Inflammatory macrophage (primary cell): Measurements from ENCODE around the gene ATP2C2.
A peak's percentile ranks its signal among the peaks of the same experiment; 100 is the strongest.
"Not testable (repeated sequence)": the region's sequence is repeated elsewhere in the genome, so short reads cannot be mapped to it uniquely, and the experiment has no call there.

Source experiments
- DNase-seq, 2 donors: peaks; one replicate each; pipeline ENCODE4 v3.0.0-alpha.2; 2020 to 2022

The ATP2C2 gene

DNA sequence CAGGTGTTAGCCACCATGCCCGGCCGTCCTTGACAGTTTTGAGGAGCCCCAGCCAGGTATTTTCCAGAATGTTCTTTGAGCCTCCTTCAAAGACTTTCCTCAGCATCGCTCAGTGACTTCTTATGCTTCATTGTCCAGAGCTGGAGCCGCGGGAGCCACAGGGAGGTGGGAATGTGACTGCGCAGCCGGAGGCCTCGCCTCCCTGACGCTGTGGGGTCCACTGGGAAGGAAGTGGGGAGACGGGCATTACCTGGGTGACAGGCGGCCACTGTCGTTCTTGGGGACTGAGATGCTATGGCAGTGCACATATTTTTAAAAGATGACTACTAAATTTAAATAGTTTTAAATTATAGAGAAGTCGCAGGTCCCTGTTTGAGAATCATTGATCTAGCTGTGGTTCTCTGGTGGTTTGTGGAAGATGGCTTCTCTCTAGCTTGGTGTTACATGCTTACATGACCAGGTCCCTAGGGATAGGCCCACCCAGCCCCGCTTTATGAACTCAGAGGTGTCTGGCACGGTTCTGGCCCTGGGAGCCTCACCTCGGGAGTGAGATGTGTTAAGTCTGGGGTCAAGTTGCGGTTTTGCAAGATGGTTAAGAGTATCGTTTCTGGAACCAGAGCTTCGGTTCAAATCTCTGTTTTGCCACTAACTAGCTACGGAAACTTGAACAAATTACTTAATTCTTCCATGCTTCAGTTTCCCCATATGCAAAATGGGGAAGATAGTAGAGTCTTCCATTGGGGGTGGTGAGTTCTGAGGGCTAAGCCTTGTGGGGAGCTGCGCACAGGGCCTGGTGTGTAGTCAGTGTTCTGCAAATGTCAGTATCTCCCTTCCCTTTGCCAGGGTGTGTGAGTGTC lies 53.0 kb downstream of the ATP2C2 start:
- no peak for DNase-seq

- no peak for DNase-seq
These were observed 53.5 kb downstream of the ATP2C2 start for GRCh38 chr16:84421938-84422220.

DNA sequence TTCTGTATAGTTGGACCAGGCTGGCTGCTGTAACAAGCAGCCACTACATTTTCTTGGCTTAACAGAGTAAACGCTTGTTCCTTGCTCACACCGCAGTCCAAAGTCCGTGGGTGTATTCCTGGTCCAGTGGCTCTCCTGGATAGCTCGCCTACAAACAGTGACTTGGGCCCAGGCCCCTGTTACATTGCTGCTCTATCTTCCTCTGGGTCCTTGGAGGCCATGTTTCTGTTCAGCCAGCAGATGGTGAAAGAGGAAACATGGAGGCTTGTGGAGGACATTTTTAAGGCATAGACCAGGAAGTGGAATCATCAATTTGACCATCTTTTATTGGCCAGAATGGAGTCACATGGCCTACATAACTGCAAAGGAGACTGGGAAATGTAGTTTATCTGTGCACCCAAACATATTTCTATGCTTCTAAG lies 55.1 kb downstream of the ATP2C2 start:
- DNase-seq, result peak; percentile 51 to 55

DNA sequence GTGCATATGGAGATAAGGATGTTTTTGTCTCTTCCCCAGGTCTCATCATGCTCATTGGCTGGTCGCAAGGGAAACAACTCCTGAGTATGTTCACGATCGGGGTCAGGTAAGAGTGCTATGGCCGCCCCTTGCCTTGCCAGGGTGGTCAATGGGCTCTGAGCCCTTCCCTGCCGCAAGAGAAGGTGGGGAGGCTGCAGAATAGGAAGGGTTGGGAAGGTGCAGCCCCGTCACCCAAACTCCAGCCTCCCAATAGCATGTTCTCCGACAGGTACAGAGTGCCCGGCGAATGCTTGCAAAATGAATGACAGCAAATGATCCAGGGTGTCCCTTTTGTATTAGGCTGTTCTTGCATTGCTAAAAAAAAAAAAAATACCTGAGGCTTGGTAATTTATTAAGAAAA lies 57.4 kb downstream of the ATP2C2 start:
- DNase-seq, result no peak

DNA sequence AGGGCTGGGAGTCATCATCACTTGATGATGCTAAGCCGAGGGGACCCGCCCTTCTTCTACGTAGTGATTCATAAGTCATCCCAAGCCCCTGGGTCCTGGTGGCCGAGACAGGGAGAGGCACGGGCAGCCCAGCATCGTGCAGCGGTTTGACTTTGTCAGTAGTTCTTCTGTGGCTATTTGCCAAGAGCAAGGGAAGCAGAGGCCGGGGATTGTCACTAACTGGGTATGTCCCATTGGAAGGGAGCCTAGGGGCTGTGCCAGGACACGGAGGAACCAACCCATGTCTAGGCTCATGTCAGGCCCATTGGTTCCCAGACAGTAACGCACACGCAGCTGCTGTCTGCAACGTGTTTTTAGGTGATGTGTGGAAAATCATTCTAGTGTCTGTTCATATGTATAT lies 58.5 kb downstream of the ATP2C2 start:
- DNase-seq, result no peak

DNA sequence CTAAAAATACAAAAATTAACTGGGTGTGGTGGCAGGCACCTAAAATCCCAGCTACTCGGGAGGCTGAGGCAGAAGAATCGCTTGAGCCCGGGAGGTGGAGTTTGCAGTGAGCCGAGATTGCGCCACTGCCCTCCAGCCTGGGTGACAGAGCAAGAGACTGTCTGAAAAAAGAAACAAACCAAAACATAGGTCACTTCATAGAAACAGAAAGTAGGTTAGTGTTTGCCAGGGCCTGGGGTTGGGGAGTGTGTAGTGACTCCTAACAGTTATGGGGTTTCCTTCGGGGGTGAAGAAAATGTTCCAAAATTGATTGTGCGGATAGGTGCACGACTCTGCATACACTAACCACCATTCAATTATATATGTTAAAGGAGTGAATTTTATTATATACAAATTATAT lies 59.2 kb downstream of the ATP2C2 start:
- DNase-seq, result no peak

DNA sequence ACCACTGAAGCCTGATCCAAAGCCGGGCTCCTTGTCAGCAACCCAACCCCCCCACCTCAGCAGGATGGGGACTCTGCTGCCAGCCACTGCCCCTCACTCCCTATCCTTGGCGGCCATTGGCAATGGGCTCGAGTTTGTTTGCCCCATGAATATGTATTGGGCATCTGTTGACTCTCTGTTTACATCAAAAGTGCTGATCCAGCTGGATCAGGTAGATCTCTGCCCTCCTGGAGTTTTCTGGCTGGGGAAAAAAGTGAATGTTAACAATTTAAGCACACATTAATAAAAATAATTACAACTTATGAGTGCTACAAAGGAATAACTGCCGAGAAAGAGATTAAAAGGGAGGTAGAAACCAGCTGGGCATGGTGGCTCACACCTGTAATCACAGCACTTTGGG lies 62.5 kb downstream of the ATP2C2 start:
- DNase-seq, result no peak

GRCh38 chr16:84434800-84435199 lies 66.5 kb downstream of the ATP2C2 start:
- no peak for DNase-seq

DNA sequence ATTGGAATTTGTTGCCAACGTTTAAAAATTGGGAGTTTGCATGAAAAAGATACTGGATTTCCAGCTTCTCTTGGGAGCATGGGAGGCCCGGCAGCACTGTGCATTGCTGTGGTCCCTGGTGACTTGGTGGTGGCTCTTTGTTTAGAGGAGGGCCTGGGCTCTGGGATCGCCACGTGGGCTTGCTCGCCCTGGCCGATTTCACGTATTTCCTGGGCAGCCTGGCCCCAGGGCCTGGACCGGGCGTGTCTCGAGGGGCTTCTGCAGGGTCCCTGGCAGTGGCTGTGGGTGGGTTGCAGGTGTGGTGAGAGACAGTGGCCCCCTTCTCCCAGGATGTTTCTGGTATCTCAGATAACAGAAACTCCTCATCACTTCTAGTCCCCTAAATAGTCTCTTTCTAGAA lies 67.9 kb downstream of the ATP2C2 start:
- no peak for DNase-seq

DNA sequence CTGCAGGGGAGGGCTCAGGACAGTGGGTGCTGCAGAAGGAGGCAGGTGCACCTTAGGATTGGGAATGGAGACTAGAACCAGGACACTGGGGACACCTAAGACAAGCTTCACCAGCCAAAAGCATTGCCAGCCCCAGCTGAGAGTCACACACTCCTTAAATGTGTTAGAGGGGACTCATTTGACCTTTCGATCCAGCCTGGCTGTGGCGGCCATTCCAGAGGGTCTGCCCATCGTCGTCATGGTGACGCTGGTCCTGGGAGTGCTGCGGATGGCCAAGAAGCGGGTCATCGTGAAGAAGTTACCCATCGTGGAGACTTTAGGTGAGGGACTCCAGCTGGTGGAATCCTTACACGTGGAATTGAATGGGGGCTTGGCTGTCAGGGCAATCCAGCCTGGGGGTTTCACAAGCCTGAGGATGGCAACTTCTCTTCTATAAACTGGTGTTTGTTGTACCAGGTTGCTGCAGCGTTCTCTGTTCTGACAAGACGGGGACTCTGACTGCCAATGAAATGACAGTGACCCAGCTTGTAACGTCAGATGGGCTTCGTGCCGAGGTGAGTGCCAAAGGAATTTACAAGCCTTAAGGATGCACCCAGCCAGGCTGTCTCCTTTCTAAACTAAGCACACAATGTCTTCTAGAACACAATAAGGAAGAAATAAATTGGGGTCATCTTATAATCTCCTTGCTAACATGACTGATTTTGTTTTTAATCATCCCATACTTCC lies 70.8 kb downstream of the ATP2C2 start:
- DNase-seq, result no peak

- DNase-seq, result no peak
These were observed 74.2 kb downstream of the ATP2C2 start for GRCh38 chr16:84442416-84443145.

GRCh38 chr16:84443166-84443802 lies 74.9 kb downstream of the ATP2C2 start:
- DNase-seq, result no peak

GRCh38 chr16:84444476-84444875 lies 76.1 kb downstream of the ATP2C2 start:
- no peak for DNase-seq

DNA sequence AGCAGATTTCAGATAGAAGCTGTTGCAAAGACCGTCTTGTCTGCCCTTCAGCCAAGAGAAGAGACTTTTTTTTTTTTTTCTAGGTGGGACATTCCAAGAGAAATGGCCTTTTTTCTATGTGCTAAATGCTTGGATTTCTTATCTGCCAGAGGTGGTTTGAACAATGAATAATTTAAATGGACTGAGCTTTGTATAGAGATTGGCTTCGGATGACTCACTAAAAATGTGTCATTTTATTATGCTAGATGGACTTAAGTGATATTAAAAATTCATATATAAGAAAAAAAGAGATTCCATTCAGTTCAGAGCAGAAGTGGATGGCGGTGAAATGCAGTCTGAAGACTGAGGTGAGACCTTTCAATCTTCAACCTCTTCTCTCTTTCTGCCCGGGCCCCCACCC lies 77.7 kb downstream of the ATP2C2 start:
- DNase-seq, result no peak

DNA sequence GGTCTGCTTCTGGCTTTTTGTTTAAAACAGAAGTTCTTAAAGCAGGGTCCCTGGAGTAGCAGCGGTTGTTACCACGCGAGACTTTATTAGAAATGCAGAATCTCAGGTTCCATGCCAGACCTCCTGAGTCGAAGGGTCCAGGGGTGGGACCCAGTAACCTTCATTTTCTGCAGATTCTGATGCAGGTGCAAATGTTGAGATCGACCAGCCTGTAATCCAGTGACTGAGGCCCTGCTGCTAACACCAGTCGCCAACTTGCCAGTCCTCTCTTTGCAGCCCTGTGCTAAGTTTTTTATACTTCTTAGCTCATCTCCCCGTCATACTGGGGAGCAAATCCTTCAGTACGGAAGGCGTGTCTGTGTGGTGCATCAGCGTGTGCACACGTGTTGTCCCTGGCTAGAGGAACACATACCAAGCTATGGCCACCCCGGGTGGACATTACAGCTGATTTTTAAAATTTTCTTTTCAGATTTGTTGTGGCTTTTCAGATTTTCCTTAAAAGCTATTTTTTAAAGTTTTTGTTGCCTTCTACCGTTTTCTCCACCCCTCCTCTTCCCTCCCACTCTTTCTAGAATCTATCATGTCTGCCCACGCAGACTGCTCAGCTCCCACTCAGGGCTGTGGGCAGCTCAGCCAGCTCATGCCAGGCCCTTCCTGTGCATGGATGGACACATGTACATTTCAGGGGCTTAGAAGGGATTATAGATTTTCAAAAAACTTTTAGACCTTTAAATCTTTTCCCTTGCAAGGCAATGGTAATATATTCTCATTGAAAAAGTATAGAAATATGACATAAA lies 78.5 kb downstream of the ATP2C2 start:
- DNase-seq, result no peak

DNA sequence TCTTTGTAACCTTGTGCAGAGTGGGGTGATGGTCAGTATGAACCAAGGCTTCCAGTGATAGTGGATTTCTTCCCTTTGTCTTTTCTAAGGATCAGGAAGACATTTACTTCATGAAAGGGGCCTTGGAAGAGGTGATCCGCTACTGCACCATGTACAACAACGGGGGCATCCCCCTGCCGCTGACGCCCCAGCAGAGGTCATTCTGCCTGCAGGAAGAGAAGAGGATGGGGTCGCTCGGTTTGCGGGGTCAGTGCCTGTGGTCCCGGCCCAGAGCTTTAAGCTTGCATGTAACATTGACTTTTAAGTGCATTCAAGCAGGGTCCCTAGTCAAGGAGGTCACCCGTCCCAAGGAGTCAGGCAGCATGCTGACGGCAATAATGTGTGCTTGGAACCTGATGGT lies 80.1 kb downstream of the ATP2C2 start:
- DNase-seq, result no peak

- no peak for DNase-seq
These were observed 81.1 kb downstream of the ATP2C2 start for GRCh38 chr16:84449156-84450140.

- DNase-seq, result no peak
These were observed 82.0 kb downstream of the ATP2C2 start for GRCh38 chr16:84450176-84450865.

- not testable (repeated sequence) for DNase-seq
These were observed 82.8 kb downstream of the ATP2C2 start for GRCh38 chr16:84451010-84451676.

DNA sequence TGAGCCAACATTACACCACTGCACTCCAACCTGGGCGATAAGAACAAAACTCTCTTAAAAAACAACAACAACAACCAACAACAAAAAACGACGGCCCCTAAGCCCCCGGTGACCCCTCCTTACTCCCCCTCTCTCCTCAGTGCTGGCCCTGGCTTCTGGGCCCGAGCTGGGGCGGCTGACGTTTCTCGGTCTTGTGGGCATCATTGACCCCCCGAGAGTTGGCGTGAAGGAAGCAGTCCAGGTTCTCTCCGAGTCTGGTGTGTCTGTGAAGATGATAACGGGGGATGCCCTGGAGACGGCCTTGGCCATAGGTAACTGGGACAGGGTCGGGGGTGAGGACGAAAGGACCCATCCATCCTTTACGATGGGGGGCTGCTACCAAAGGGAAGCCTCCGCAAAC lies 83.4 kb downstream of the ATP2C2 start:
- no peak for DNase-seq
